NT2/D1 (cell line): ENCODE measurements around the gene ZNF469.

ENCODE experiments used
- DNase-seq: peaks from one replicate; pipeline ENCODE4 v3.0.0-alpha.2; 2011; ENCODE audit warnings: low read depth, low spot score
- H3K27me3 ChIP-seq: 2 replicates; pipeline ENCODE4 v1.6.0; 2011; ENCODE audit warnings: mild to moderate bottlenecking; ENCODE audit not compliant: insufficient read length, insufficient read depth
- H3K36me3 ChIP-seq: 2 replicates; pipeline ENCODE4 v1.6.1; 2011; ENCODE audit warnings: mild to moderate bottlenecking, low read length, mixed read lengths; ENCODE audit not compliant: insufficient read depth, insufficient read length
- H3K4me1 ChIP-seq: 2 replicates; pipeline ENCODE4 v1.5.1; 2011; ENCODE audit not compliant: insufficient read depth, insufficient read length
- H3K4me3 ChIP-seq: 2 replicates; pipeline ENCODE4 v1.5.1; 2011; ENCODE audit warnings: low read depth; ENCODE audit not compliant: insufficient read length
- H3K9ac ChIP-seq: 2 replicates; pipeline ENCODE4 v1.6.0; 2011; ENCODE audit warnings: low read depth; ENCODE audit not compliant: insufficient read length
- H3K9me3 ChIP-seq: 2 replicates; pipeline ENCODE4 v1.5.1; 2011; ENCODE audit warnings: mild to moderate bottlenecking, low read length; ENCODE audit not compliant: insufficient read depth
- SUZ12 ChIP-seq: IDR thresholded peaks from 2 replicates; pipeline ENCODE4 v1.6.1; 2011; ENCODE audit not compliant: insufficient read length, insufficient read depth; ENCODE audit errors: extremely low read depth
- YY1 ChIP-seq: IDR thresholded peaks from 2 replicates; pipeline ENCODE4 v1.6.1; 2011; ENCODE audit not compliant: insufficient read length, insufficient read depth
- ZNF274 ChIP-seq: IDR thresholded peaks from 2 replicates; pipeline ENCODE4 v1.6.1; 2011; ENCODE audit warnings: mild to moderate bottlenecking, low read depth, low read length

Gene ZNF469

GRCh38 chr16:88338896-88339295 lies 43.9 kb upstream of the ZNF469 start:
- no peaks in the 10 kb centered on the region for H3K36me3 ChIP-seq
- H3K27me3 ChIP-seq, result no peaks in the 10 kb centered on the region
- no peak for TF ChIP-seq SUZ12
- TF ChIP-seq ZNF274, result no peak
- TF ChIP-seq YY1, result no peak
- DNase-seq, result no peak
- H3K9ac ChIP-seq, result no peak overlapping the region
- H3K4me1 ChIP-seq, result no peaks in the 10 kb centered on the region
- H3K4me3 ChIP-seq, result no peak overlapping the region
- H3K9me3 ChIP-seq, result peaks cover 16% of the 10 kb centered on the region; the same call in 1 of the 2 replicates

- TF ChIP-seq ZNF274, result no peak
- no peak for TF ChIP-seq YY1
- no peak for TF ChIP-seq SUZ12
- no peak overlapping the region for H3K4me3 ChIP-seq
- H3K4me1 ChIP-seq, result no peaks in the 10 kb centered on the region
- H3K36me3 ChIP-seq, result no peaks in the 10 kb centered on the region
- H3K27me3 ChIP-seq, result no peaks in the 10 kb centered on the region
- H3K9ac ChIP-seq, result no peak overlapping the region
- peaks cover 16% of the 10 kb centered on the region; the same call in 1 of the 2 replicates for H3K9me3 ChIP-seq
- no peak for DNase-seq
Measured at GRCh38 chr16:88339930-88340754, 42.6 kb upstream of the ZNF469 start.

GRCh38 chr16:88340755-88341150 lies 42.0 kb upstream of the ZNF469 start:
- TF ChIP-seq YY1 (no peak), ZNF274 (no peak), SUZ12 (no peak)
- Histone ChIP-seq H3K9ac (no peak overlapping the region), H3K9me3 (peaks cover 16% of the 10 kb centered on the region; the same call in 1 of the 2 replicates), H3K36me3 (no peaks in the 10 kb centered on the region), H3K4me1 (no peaks in the 10 kb centered on the region), H3K27me3 (no peaks in the 10 kb centered on the region), H3K4me3 (no peak overlapping the region)
- DNase-seq, result no peak

- no peak overlapping the region for H3K9ac ChIP-seq
- no peaks in the 10 kb centered on the region for H3K36me3 ChIP-seq
- H3K4me1 ChIP-seq, result no peaks in the 10 kb centered on the region
- H3K9me3 ChIP-seq, result peaks cover 9% of the 10 kb centered on the region; the same call in 1 of the 2 replicates
- no peak overlapping the region for H3K4me3 ChIP-seq
- DNase-seq, result no peak
- no peaks in the 10 kb centered on the region for H3K27me3 ChIP-seq
- TF ChIP-seq YY1, result no peak
- no peak for TF ChIP-seq SUZ12
- no peak for TF ChIP-seq ZNF274
Measured at GRCh38 chr16:88341551-88342290, 41.0 kb upstream of the ZNF469 start.

GRCh38 chr16:88342491-88342890 lies 40.3 kb upstream of the ZNF469 start:
- TF ChIP-seq YY1, result no peak
- TF ChIP-seq ZNF274, result no peak
- TF ChIP-seq SUZ12, result no peak
- Histone ChIP-seq H3K27me3 (no peaks in the 10 kb centered on the region), H3K4me3 (no peak overlapping the region), H3K9ac (no peak overlapping the region), H3K4me1 (no peaks in the 10 kb centered on the region), H3K36me3 (no peaks in the 10 kb centered on the region), H3K9me3 (peaks cover 9% of the 10 kb centered on the region; the same call in 1 of the 2 replicates)
- no peak for DNase-seq

GRCh38 chr16:88343271-88343791 lies 39.4 kb upstream of the ZNF469 start:
- peaks cover 6% of the 10 kb centered on the region for H3K4me1 ChIP-seq
- TF ChIP-seq YY1, result no peak
- TF ChIP-seq ZNF274, result no peak
- no peak for TF ChIP-seq SUZ12
- no peak for DNase-seq
- H3K4me3 ChIP-seq, result no peak overlapping the region
- no peaks in the 10 kb centered on the region for H3K36me3 ChIP-seq
- no peaks in the 10 kb centered on the region for H3K27me3 ChIP-seq
- H3K9ac ChIP-seq, result no peak overlapping the region
- peaks cover 9% of the 10 kb centered on the region; the same call in 1 of the 2 replicates for H3K9me3 ChIP-seq
